SK-N-SH (cell line): ENCODE data around the gene SDCCAG8. TPM values are rescaled to one million over a fixed set of nuclear protein-coding genes. Genes with fewer than 3 reads are reported as not detected.

Experiments
- CTCF ChIA-PET: fragments of 300-600, 350-600 bp; formaldehyde crosslinking; extraction: SDS; loops from one replicate; lab custom pipeline; 2021; lab: Yijun Ruan, JAX
- POLR2A ChIA-PET: fragments of 350-600 bp; sonication (Branson Sonifier 250); formaldehyde crosslinking; extraction: SDS; loops from one replicate; lab custom pipeline; 2020; ENCODE audit warnings: antibody characterized with exemption, inconsistent platforms; lab: Yijun Ruan, JAX
- DNase-seq: peaks from one replicate; pipeline ENCODE4 v3.0.0; 2012
- H2AFZ ChIP-seq: fragments of 200-600 bp; sonication (generic); 2 replicates; pipeline ENCODE4 v1.8.1; 2016; ENCODE audit warnings: antibody characterized with exemption, mild to moderate bottlenecking, low read depth
- H3F3A ChIP-seq: fragments of 200-600 bp; sonication (generic); replicated peaks from 2 replicates; pipeline ENCODE3; 2016; ENCODE audit warnings: antibody characterized with exemption, mild to moderate bottlenecking; ENCODE audit not compliant: insufficient read depth
- H3K27ac ChIP-seq, 2 experiments: fragments of 200-500 bp in 1 of 2; fragments of 200-600 bp in 1 of 2; sonication (Bioruptor generic) in 1 of 2; sonication (generic), shearing (Covaris generic) in 1 of 2; 2 replicates each; pipeline versions ENCODE4 v1.5.1 to v1.6.1; 2014 to 2016; ENCODE audit warnings: low read depth in 2 of 2, inconsistent platforms in 1 of 2, low read length in 1 of 2, mild to moderate bottlenecking in 1 of 2, mixed read lengths in 1 of 2
- H3K27me3 ChIP-seq: fragments of 200-600 bp; sonication (generic), shearing (Covaris generic); 2 replicates; pipeline ENCODE4 v1.6.1; 2016; ENCODE audit warnings: mixed run types; ENCODE audit not compliant: insufficient read depth
- H3K36me3 ChIP-seq, 2 experiments: fragments of 200-500 bp in 1 of 2; fragments of 200-600 bp in 1 of 2; sonication (Bioruptor generic) in 1 of 2; sonication (generic) in 1 of 2; replicated peaks in 1 of 2; 2 replicates each; pipeline versions ENCODE3 to v1.5.1; 2014 to 2016; ENCODE audit warnings: low read length in 1 of 2, mild to moderate bottlenecking in 1 of 2; ENCODE audit not compliant: insufficient read depth in 2 of 2, control insufficient read depth in 1 of 2
- H3K4me1 ChIP-seq, 2 experiments: fragments of 200-500 bp in 1 of 2; fragments of 200-600 bp in 1 of 2; sonication (Bioruptor generic) in 1 of 2; sonication (generic), shearing (Covaris generic) in 1 of 2; 2 replicates each; pipeline versions ENCODE4 v1.5.1 to v1.6.1; 2014 to 2016; ENCODE audit warnings: low read depth in 1 of 2, low read length in 1 of 2, mixed run types in 1 of 2; ENCODE audit not compliant: insufficient read depth in 2 of 2, control insufficient read depth in 1 of 2
- H3K4me2 ChIP-seq: fragments of 200-600 bp; sonication (generic), shearing (Covaris generic); 2 replicates; pipeline ENCODE4 v1.6.1; 2017; ENCODE audit warnings: mixed run types
- H3K4me3 ChIP-seq, 2 experiments: fragments of 200-500 bp in 1 of 2; fragments of 200-600 bp in 1 of 2; sonication (Bioruptor generic) in 1 of 2; sonication (generic), shearing (Covaris generic) in 1 of 2; 2 replicates each; pipeline versions ENCODE4 v1.5.1 to v1.8.1; 2014 to 2016; ENCODE audit warnings: low read depth in 2 of 2, inconsistent platforms in 1 of 2, low read length in 1 of 2, mild to moderate bottlenecking in 1 of 2, mixed read lengths in 1 of 2, moderate library complexity in 1 of 2
- H3K79me2 ChIP-seq: fragments of 200-600 bp; sonication (generic); 2 replicates; pipeline ENCODE4 v1.8.1; 2017; ENCODE audit warnings: mild to moderate bottlenecking; ENCODE audit not compliant: insufficient read depth
- H3K9ac ChIP-seq: fragments of 200-600 bp; sonication (generic); 2 replicates; pipeline ENCODE4 v1.6.1; 2017; ENCODE audit warnings: mixed run types
- H3K9me2 ChIP-seq: fragments of 200-600 bp; sonication (generic); 2 replicates; pipeline ENCODE4 v1.6.1; 2017; ENCODE audit warnings: mixed run types
- H3K9me3 ChIP-seq: fragments of 200-600 bp; sonication (generic); 2 replicates; pipeline ENCODE4 v1.6.1; 2017; ENCODE audit warnings: mixed run types, mild to moderate bottlenecking, moderate library complexity
- H4K20me1 ChIP-seq: fragments of 200-600 bp; sonication (generic); 2 replicates; pipeline ENCODE4 v1.6.1; 2017; ENCODE audit warnings: mild to moderate bottlenecking, mixed run types; ENCODE audit not compliant: insufficient read depth
- CHD2 ChIP-seq: fragments of 150-350 bp; IDR thresholded peaks from 2 replicates; pipeline ENCODE4 v1.6.1; 2018; ENCODE audit warnings: low read length; ENCODE audit not compliant: partially characterized antibody
- EP300 ChIP-seq, 2 experiments: IDR thresholded peaks; 2 replicates each; pipeline versions ENCODE4 v1.4.0 to v1.6.1; 2012; ENCODE audit warnings: borderline replicate concordance in 1 of 2, low read depth in 1 of 2, low read length in 1 of 2
- EZH2phosphoT487 ChIP-seq: fragments of 200-600 bp; sonication (generic); IDR thresholded peaks from 2 replicates; pipeline ENCODE4 v1.6.1; 2017; ENCODE audit warnings: low read depth, mixed run types, mild to moderate bottlenecking, antibody characterized with exemption, moderate library complexity, borderline replicate concordance
- FOSL2 ChIP-seq: IDR thresholded peaks from 2 replicates; pipeline ENCODE4 v1.4.0; 2012; ENCODE audit warnings: low read depth, mild to moderate bottlenecking, moderate library complexity, borderline replicate concordance
- FOXJ3 ChIP-seq: sonication (generic); formaldehyde crosslinking; IDR thresholded peaks from 2 replicates; pipeline ENCODE4 v1.5.1; 2020; ENCODE audit warnings: mild to moderate bottlenecking, missing genetic modification reagents
- GATA2 ChIP-seq: sonication (generic); formaldehyde crosslinking; IDR thresholded peaks from 2 replicates; pipeline ENCODE4 v1.5.0; 2020; ENCODE audit warnings: mild to moderate bottlenecking, missing genetic modification reagents
- RCOR1 ChIP-seq: fragments of 150-350 bp; IDR thresholded peaks from 2 replicates; pipeline ENCODE4 v1.6.1; 2017; ENCODE audit warnings: antibody characterized with exemption, low read length
- SIN3A ChIP-seq: IDR thresholded peaks from 2 replicates; pipeline ENCODE4 v1.6.1; 2012; ENCODE audit warnings: low read depth, mild to moderate bottlenecking, low read length, moderate library complexity, borderline replicate concordance
- WGBS: methylation state at CpG from one replicate; pipeline ENCODE4 v1.1.6; 2017; ENCODE audit warnings: low lambda C conversion rate; 5-methylcytosine and 5-hydroxymethylcytosine counted together
- polyA plus RNA-seq, 3 experiments: library from polyadenylated mRNA; depleted of rRNA; stranded (reverse); fragments of >200 nt; gene quantifications; 2 replicates each; pipeline ENCODE4 v1.2.3, GENCODE V29; 2012
- TF ChIP-seq, protein P1 (sequence below): fragments of 150-350 bp; IDR thresholded peaks from 2 replicates; pipeline ENCODE4 v1.6.1; 2016; ENCODE audit warnings: mild to moderate bottlenecking, low read depth, low read length
- TF ChIP-seq, protein P2 (sequence below): fragments of 200-600 bp; sonication (generic); IDR thresholded peaks from 2 replicates; pipeline ENCODE4 v1.6.1; 2017; ENCODE audit warnings: antibody characterized with exemption, mild to moderate bottlenecking, moderate library complexity

The SDCCAG8 gene
- polyA plus RNA-seq, 1 of the 3 experiments (the other 2 are of a cell fraction) = 22.7 TPM

DNA sequence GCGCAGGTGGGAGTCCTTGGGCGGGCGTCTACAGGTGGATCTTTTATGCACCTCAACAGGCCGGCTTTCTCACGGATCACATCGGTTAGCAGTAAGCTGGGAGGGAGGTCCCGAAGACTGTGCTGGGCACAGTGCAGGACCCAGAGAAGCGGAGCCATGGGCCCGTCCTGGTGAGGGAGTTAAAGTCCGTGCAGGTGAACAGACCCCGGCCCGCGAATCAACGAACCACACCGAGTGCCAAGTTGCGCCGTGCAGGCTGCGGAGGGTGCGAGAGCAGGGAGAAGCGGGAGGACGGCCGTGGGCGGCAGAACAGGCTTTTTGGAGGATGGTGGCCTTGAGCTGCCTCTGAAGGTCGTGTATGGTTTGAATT, 233.3 kb downstream of the SDCCAG8 start:
- Histone ChIP-seq H2AFZ (no peak overlapping the region), H3K27ac (no peak overlapping the region), H3K36me3 (peaks cover 3 to 4% of the 10 kb centered on the region in 2 experiments), H3K79me2 (no peaks in the 10 kb centered on the region), H3K9ac (no peak overlapping the region), H3K27me3 (no peaks in the 10 kb centered on the region), H3K9me3 (no peaks in the 10 kb centered on the region), H3F3A (peaks cover 9% of the 10 kb centered on the region), H3K4me2 (no peak overlapping the region), H3K4me3 (no peak overlapping the region), H4K20me1 (no peaks in the 10 kb centered on the region), H3K9me2 (no peaks in the 10 kb centered on the region), H3K4me1 (peaks cover 7 to 24% of the 10 kb centered on the region in 2 experiments; a peak in 1 of 4 replicates)
- ChIA-PET POLR2A (no interaction called here), CTCF (interaction anchor here (1.2 kb wide), 1 partner anchor 26 kb away, joined by 3 read pairs; no protein-coding TSS in a partner anchor)
- TF ChIP-seq, protein P1, sequence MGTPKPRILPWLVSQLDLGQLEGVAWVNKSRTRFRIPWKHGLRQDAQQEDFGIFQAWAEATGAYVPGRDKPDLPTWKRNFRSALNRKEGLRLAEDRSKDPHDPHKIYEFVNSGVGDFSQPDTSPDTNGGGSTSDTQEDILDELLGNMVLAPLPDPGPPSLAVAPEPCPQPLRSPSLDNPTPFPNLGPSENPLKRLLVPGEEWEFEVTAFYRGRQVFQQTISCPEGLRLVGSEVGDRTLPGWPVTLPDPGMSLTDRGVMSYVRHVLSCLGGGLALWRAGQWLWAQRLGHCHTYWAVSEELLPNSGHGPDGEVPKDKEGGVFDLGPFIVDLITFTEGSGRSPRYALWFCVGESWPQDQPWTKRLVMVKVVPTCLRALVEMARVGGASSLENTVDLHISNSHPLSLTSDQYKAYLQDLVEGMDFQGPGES = no peak
- TF ChIP-seq, protein P2, sequence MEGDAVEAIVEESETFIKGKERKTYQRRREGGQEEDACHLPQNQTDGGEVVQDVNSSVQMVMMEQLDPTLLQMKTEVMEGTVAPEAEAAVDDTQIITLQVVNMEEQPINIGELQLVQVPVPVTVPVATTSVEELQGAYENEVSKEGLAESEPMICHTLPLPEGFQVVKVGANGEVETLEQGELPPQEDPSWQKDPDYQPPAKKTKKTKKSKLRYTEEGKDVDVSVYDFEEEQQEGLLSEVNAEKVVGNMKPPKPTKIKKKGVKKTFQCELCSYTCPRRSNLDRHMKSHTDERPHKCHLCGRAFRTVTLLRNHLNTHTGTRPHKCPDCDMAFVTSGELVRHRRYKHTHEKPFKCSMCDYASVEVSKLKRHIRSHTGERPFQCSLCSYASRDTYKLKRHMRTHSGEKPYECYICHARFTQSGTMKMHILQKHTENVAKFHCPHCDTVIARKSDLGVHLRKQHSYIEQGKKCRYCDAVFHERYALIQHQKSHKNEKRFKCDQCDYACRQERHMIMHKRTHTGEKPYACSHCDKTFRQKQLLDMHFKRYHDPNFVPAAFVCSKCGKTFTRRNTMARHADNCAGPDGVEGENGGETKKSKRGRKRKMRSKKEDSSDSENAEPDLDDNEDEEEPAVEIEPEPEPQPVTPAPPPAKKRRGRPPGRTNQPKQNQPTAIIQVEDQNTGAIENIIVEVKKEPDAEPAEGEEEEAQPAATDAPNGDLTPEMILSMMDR = no peak
- TF ChIP-seq GATA2 (CRISPR knock-in tag) = no peak
- no peak for TF ChIP-seq SIN3A
- TF ChIP-seq FOXJ3 (CRISPR knock-in tag) = no peak
- no peak for TF ChIP-seq EP300 (IDR thresholded peaks at IDR 0.05; ENCODE audit: borderline replicate concordance in 1 of 2, low read depth in 1 of 2, low read length in 1 of 2)
- no peak for TF ChIP-seq RCOR1
- TF ChIP-seq EZH2phosphoT487 = no peak
- TF ChIP-seq FOSL2 = no peak
- 99% methylated on average over 23 of the region's 24 CpGs for WGBS
- no peak for DNase-seq

- WGBS = 95% methylated on average over 12 of the region's 21 CpGs
- Histone ChIP-seq H3K9me2 (no peaks in the 10 kb centered on the region), H3K9me3 (no peaks in the 10 kb centered on the region), H3K9ac (no peak overlapping the region), H3K27me3 (no peaks in the 10 kb centered on the region), H3K36me3 (peaks cover 3 to 6% of the 10 kb centered on the region in 2 experiments), H3K4me2 (no peak overlapping the region), H3K27ac (peak overlapping the region in 1 of 2 experiments; percentile 73; a peak in 1 of 4 replicates), H3F3A (peaks cover 13% of the 10 kb centered on the region)
- TF ChIP-seq EZH2phosphoT487 = no peak
- no peak for TF ChIP-seq FOSL2
- TF ChIP-seq CHD2 = no peak
- TF ChIP-seq, protein P1 = no peak
- TF ChIP-seq, protein P2 = no peak
- TF ChIP-seq, all 33 proteins: peak for 0
- POLR2A ChIA-PET = no interaction called here
- Histone ChIP-seq H3K4me1 (peaks cover 7 to 24% of the 10 kb centered on the region in 2 experiments; a peak in 1 of 4 replicates), H3K4me3 (no peak overlapping the region), H3K79me2 (no peaks in the 10 kb centered on the region), H4K20me1 (no peaks in the 10 kb centered on the region), H2AFZ (no peak overlapping the region)
- CTCF ChIA-PET = no interaction called here
- DNase-seq = no peak
Observed at GRCh38 chr1:243489681-243490546, 234.1 kb downstream of the SDCCAG8 start.
